Measurements from ENCODE around the gene COMT. TPM values are rescaled to one million over a fixed set of nuclear protein-coding genes. Genes with fewer than 3 reads are reported as not detected.

The COMT gene
- total RNA-seq, 1 donor from 2014 or later: 34.8 TPM

GRCh38 chr22:19970479-19971275 lies 29.1 kb downstream of the COMT start:
- Mint-ChIP-seq H3K9me3 (ENCODE audit: unreplicated experiment) (peaks cover 3% of the 10 kb centered on the region), H3K4me3 (ENCODE audit: unreplicated experiment) (no peak overlapping the region), H3K36me3 (ENCODE audit: unreplicated experiment) (no peaks in the 10 kb centered on the region), H3K27ac (ENCODE audit: unreplicated experiment) (no peak overlapping the region), H3K4me1 (ENCODE audit: low read depth, unreplicated experiment) (peaks cover 11% of the 10 kb centered on the region), H3K27me3 (ENCODE audit: unreplicated experiment) (peaks cover 16% of the 10 kb centered on the region)
- TF ChIP-seq CTCF (IDR thresholded peaks at IDR 0.05; ENCODE audit: partially characterized antibody, unreplicated experiment): peak; percentile 99
- peak; percentile 81 for DNase-seq

GRCh38 chr22:19971276-19972124 lies 29.9 kb downstream of the COMT start:
- H3K4me3 Mint-ChIP-seq (ENCODE audit: unreplicated experiment): no peak overlapping the region
- H3K4me1 Mint-ChIP-seq (ENCODE audit: low read depth, unreplicated experiment): peaks cover 13% of the 10 kb centered on the region
- H3K27me3 Mint-ChIP-seq (ENCODE audit: unreplicated experiment): peaks cover 16% of the 10 kb centered on the region
- no peaks in the 10 kb centered on the region for H3K36me3 Mint-ChIP-seq (ENCODE audit: unreplicated experiment)
- no peak overlapping the region for H3K27ac Mint-ChIP-seq (ENCODE audit: unreplicated experiment)
- no peak for DNase-seq
- TF ChIP-seq CTCF (IDR thresholded peaks at IDR 0.05; ENCODE audit: partially characterized antibody, unreplicated experiment): no peak
- peaks cover 3% of the 10 kb centered on the region for H3K9me3 Mint-ChIP-seq (ENCODE audit: unreplicated experiment)

- H3K4me3 Mint-ChIP-seq (ENCODE audit: unreplicated experiment): no peak overlapping the region
- no peak overlapping the region for H3K27ac Mint-ChIP-seq (ENCODE audit: unreplicated experiment)
- no peak for DNase-seq
- no peak for TF ChIP-seq CTCF (IDR thresholded peaks at IDR 0.05; ENCODE audit: partially characterized antibody, unreplicated experiment)
- peaks cover 6% of the 10 kb centered on the region for H3K9me3 Mint-ChIP-seq (ENCODE audit: unreplicated experiment)
- no peaks in the 10 kb centered on the region for H3K36me3 Mint-ChIP-seq (ENCODE audit: unreplicated experiment)
- H3K27me3 Mint-ChIP-seq (ENCODE audit: unreplicated experiment): peaks cover 12% of the 10 kb centered on the region
- peaks cover 11% of the 10 kb centered on the region for H3K4me1 Mint-ChIP-seq (ENCODE audit: low read depth, unreplicated experiment)
Measured at GRCh38 chr22:19972251-19972650, 30.7 kb downstream of the COMT start.

GRCh38 chr22:19972652-19973550 lies 31.3 kb downstream of the COMT start:
- Mint-ChIP-seq H3K9me3 (ENCODE audit: unreplicated experiment) (peaks cover 6% of the 10 kb centered on the region), H3K36me3 (ENCODE audit: unreplicated experiment) (no peaks in the 10 kb centered on the region), H3K4me3 (ENCODE audit: unreplicated experiment) (no peak overlapping the region), H3K4me1 (ENCODE audit: low read depth, unreplicated experiment) (peaks cover 11% of the 10 kb centered on the region), H3K27me3 (ENCODE audit: unreplicated experiment) (peaks cover 12% of the 10 kb centered on the region), H3K27ac (ENCODE audit: unreplicated experiment) (no peak overlapping the region)
- no peak for DNase-seq
- no peak for TF ChIP-seq CTCF (IDR thresholded peaks at IDR 0.05; ENCODE audit: partially characterized antibody, unreplicated experiment)

Data from glutamatergic neuron (in vitro differentiated cells).